ENCODE measurements around the gene SMAD4. TPM values are rescaled to one million over a fixed set of nuclear protein-coding genes. Genes with fewer than 3 reads are reported as not detected.

Gene SMAD4
- total RNA-seq, 1 donor from 2014 or later = 90.8 TPM

DNA sequence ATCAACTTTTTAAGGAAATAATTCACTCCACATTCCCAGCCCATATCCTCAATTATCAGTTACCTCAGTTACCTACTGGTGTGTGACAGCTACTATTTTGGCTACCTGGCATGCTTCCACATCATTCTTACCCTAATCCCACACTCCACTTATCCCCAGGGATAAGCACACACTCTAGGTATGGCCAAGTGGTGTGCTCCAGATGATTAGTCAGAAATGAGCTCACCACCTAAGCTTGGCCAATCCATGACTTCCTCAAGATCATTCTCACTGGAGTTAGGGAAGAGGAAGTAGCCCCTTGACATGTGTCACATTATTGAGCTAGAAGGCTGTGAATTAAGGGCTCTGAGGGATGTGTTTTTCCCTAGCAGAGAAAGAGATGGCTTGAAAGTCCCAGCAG, 20.9 kb upstream of the SMAD4 start:
- Mint-ChIP-seq H3K27ac (no peak overlapping the region), H3K36me3 (ENCODE audit: low read depth) (no peaks in the 10 kb centered on the region), H3K4me3 (no peak overlapping the region), H3K4me1 (no peaks in the 10 kb centered on the region), H3K27me3 (no peaks in the 10 kb centered on the region), H3K9me3 (no peaks in the 10 kb centered on the region)
- intact Hi-C loops (cut with micrococcal nuclease) = no loop called here
- no peak for DNase-seq

GRCh38 chr18:51010218-51010617, 19.8 kb upstream of the SMAD4 start:
- no peaks in the 10 kb centered on the region for H3K27me3 Mint-ChIP-seq
- no peak overlapping the region for H3K4me3 Mint-ChIP-seq
- H3K27ac Mint-ChIP-seq = no peak overlapping the region
- intact Hi-C loops (cut with micrococcal nuclease) = no loop called here
- H3K4me1 Mint-ChIP-seq = no peaks in the 10 kb centered on the region
- H3K36me3 Mint-ChIP-seq (ENCODE audit: low read depth) = no peaks in the 10 kb centered on the region
- no peaks in the 10 kb centered on the region for H3K9me3 Mint-ChIP-seq
- no peak for DNase-seq

DNA sequence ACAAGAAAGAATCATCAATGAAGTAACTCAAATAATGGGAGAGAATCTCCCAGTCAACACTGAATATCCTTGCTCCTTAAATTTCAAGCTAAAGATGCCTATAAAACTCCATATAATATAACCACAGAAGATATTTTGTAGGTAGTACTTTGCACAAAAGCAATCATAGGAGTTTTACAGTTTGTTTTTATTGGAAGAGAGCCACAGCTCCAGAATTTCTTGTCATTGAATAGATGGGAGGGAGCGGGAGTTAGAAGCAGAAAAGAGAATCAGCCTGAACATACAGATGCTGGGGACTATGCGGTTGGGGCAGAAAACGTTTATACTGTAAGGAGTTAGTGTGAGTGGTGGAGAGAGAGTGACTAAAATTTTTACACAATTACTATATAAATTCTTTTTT, 18.3 kb upstream of the SMAD4 start:
- H3K9me3 Mint-ChIP-seq = no peaks in the 10 kb centered on the region
- no peak overlapping the region for H3K27ac Mint-ChIP-seq
- no peaks in the 10 kb centered on the region for H3K27me3 Mint-ChIP-seq
- no peak overlapping the region for H3K4me3 Mint-ChIP-seq
- no peaks in the 10 kb centered on the region for H3K4me1 Mint-ChIP-seq
- intact Hi-C loops (cut with micrococcal nuclease) = no loop called here
- H3K36me3 Mint-ChIP-seq (ENCODE audit: low read depth) = peaks cover 2% of the 10 kb centered on the region
- DNase-seq = no peak

DNA sequence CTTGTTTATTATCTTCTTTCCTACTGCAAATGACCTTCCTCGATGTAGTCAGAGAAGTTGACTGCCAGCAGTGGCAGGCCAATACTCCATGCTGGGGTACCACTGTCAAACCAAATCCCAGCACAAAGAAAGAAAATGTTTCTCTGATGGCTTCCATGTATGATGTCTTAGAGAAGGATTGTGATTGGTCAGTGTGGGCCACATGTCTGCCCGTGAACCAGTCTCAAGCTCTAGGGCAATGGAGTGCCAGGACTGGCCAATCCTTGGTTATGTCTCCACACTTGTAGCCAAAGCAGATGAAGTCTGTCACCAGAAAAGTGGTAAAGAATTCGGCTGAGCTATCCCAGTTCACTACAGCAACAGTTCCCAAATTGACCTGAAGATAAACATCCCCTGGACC, 17.6 kb upstream of the SMAD4 start:
- intact Hi-C loops (cut with micrococcal nuclease) = no loop called here
- no peak for DNase-seq
- no peak overlapping the region for H3K4me3 Mint-ChIP-seq
- no peaks in the 10 kb centered on the region for H3K4me1 Mint-ChIP-seq
- H3K27me3 Mint-ChIP-seq = no peaks in the 10 kb centered on the region
- peaks cover 2% of the 10 kb centered on the region for H3K36me3 Mint-ChIP-seq (ENCODE audit: low read depth)
- H3K27ac Mint-ChIP-seq = no peak overlapping the region
- no peaks in the 10 kb centered on the region for H3K9me3 Mint-ChIP-seq

GRCh38 chr18:51013259-51013658, 16.8 kb upstream of the SMAD4 start:
- Mint-ChIP-seq H3K4me3 (no peak overlapping the region), H3K36me3 (ENCODE audit: low read depth) (peaks cover 2% of the 10 kb centered on the region), H3K27me3 (no peaks in the 10 kb centered on the region), H3K27ac (no peak overlapping the region), H3K9me3 (no peaks in the 10 kb centered on the region), H3K4me1 (no peaks in the 10 kb centered on the region)
- intact Hi-C loops (cut with micrococcal nuclease) = no loop called here
- DNase-seq = no peak

GRCh38 chr18:51017140-51017879, 12.7 kb upstream of the SMAD4 start:
- H3K27me3 Mint-ChIP-seq = no peaks in the 10 kb centered on the region
- H3K4me1 Mint-ChIP-seq = no peaks in the 10 kb centered on the region
- no peak for DNase-seq
- intact Hi-C loops (cut with micrococcal nuclease) = no loop called here
- H3K27ac Mint-ChIP-seq = no peak overlapping the region
- H3K9me3 Mint-ChIP-seq = no peaks in the 10 kb centered on the region
- no peak overlapping the region for H3K4me3 Mint-ChIP-seq
- peaks cover 2% of the 10 kb centered on the region for H3K36me3 Mint-ChIP-seq (ENCODE audit: low read depth)

- H3K27me3 Mint-ChIP-seq = no peaks in the 10 kb centered on the region
- no peak overlapping the region for H3K27ac Mint-ChIP-seq
- DNase-seq = peak; percentile 46
- no peak overlapping the region for H3K4me3 Mint-ChIP-seq
- intact Hi-C loops (cut with micrococcal nuclease) = no loop called here
- peaks cover 6% of the 10 kb centered on the region for H3K36me3 Mint-ChIP-seq (ENCODE audit: low read depth)
- H3K9me3 Mint-ChIP-seq = peaks cover 5% of the 10 kb centered on the region
- no peaks in the 10 kb centered on the region for H3K4me1 Mint-ChIP-seq
Measured at GRCh38 chr18:51020536-51020935, 9.5 kb upstream of the SMAD4 start.

DNA sequence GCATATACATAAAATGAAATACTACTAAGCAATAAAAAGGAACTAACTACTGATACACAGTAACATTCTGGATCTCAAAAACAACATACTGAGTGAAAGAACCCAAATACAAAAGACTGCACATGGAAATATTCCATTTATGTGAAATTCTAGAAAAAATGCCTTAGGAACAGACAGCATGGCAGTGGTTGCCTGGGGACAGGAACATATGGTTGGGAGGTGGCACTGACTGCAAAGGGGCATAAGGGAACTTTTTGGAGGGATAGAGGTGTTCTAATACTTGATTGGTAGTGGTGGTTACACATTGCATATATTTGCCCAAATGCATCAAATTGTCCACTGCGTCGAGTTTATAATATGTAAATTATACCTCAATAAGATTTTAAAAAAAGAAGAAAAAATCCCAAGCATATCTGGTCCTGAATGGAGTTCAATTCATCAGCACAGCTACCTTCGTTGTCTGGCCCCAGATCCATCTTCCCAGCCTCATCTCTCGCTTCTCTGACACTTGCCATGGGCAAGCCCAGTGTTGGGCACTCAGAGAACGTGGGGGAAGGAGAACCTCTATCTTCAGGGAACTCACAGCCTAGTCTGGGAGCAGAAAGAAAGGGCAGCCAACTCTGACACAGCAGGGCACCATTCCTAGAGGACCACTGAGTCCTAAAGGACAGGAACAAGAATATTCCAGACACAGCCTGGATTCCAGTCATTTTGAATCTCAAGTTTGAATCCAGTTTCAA, 8.6 kb upstream of the SMAD4 start:
- DNase-seq = peak; percentile 41
- H3K27me3 Mint-ChIP-seq = no peaks in the 10 kb centered on the region
- no peak overlapping the region for H3K27ac Mint-ChIP-seq
- peaks cover 5% of the 10 kb centered on the region for H3K9me3 Mint-ChIP-seq
- H3K36me3 Mint-ChIP-seq (ENCODE audit: low read depth) = peaks cover 6% of the 10 kb centered on the region
- no peak overlapping the region for H3K4me3 Mint-ChIP-seq
- intact Hi-C loops (cut with micrococcal nuclease) = no loop called here
- H3K4me1 Mint-ChIP-seq = no peaks in the 10 kb centered on the region

DNA sequence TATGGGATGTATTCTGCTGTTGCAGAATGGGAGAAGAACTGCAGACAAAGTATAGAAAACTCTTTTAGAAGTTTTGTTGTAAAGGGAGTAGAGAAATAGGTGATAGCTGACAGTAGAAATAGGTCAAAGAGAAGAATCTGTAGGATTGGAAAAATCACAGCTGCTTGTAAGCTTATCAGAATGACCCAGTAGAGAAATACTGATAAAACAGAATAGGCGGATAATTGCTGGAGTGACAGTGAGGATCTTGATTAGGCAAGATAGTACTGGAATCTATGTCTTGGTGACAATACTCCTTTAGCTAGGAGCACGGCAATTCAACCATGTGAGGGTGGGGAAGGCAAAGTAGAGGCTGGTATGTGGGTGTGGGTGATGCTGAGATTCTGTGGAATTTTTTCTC, 4.5 kb upstream of the SMAD4 start:
- Mint-ChIP-seq H3K27ac (no peak overlapping the region), H3K4me1 (peaks cover 21% of the 10 kb centered on the region), H3K9me3 (peaks cover 5% of the 10 kb centered on the region), H3K27me3 (no peaks in the 10 kb centered on the region), H3K36me3 (ENCODE audit: low read depth) (peaks cover 6% of the 10 kb centered on the region), H3K4me3 (no peak overlapping the region)
- no peak for DNase-seq
- intact Hi-C loops (cut with micrococcal nuclease) = no loop called here

- H3K4me1 Mint-ChIP-seq = peaks cover 36% of the 10 kb centered on the region
- H3K36me3 Mint-ChIP-seq (ENCODE audit: low read depth) = peaks cover 12% of the 10 kb centered on the region
- peak overlapping the region; percentile 30 for H3K27ac Mint-ChIP-seq
- peak overlapping the region; percentile 97 for H3K4me3 Mint-ChIP-seq
- intact Hi-C loops (cut with micrococcal nuclease) = no loop called here
- peak; percentile 71 for DNase-seq
- H3K27me3 Mint-ChIP-seq = no peaks in the 10 kb centered on the region
- peaks cover 4% of the 10 kb centered on the region for H3K9me3 Mint-ChIP-seq
Measured at GRCh38 chr18:51028201-51028805, 1.7 kb upstream of the SMAD4 start.

DNA sequence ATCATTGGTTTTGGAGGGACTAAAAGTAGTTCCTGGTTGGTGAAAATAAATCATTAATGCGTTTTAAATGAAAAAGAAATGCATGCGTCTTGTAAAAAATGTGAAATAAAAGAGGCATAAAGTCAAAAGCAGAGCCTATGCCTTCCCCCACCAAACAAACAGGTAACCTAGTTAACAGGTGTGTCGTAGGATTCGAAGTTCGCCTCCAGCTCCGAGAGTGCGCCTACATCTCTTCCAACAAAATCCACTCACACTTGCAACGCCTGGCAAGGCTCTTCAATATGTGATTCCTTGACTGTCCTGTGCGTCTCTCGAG, 677 bp upstream of the SMAD4 start:
- H3K36me3 Mint-ChIP-seq (ENCODE audit: low read depth) = peaks cover 16% of the 10 kb centered on the region

DNA sequence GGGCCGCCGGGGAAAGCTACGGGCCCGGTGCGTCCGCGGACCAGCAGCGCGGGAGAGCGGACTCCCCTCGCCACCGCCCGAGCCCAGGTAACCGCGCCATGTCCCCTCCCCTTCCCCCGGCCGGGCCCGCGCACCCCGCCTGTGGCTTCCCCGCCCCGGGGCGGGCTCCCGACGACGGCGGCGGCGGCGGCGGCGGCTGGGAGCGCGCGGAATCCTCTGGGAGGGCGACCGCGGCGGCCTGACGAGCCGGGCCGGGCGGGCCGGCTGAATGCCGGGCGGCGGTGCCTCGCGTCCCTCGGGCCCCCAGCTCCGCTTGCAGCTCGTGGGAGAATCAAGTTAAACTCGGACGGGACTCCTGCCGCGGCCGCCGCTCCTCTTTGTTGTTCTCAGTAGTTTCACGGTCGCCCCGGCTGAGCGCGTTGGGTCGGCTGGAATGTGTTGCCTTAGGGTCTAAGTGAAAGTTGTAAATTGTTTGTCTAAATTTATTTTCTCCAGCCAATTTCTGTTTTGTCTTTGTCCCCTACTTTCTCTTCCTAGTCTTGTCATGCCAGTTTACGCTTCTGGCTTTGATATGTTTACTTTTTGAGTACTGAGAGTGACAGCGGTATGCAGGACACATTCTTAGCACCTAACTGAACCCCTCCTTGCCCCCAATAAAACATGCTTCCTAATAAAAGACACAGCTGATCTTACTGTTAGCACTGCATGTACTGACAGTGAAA, 685 bp downstream of the SMAD4 start:
- peak overlapping the region; percentile 96 for H3K4me3 Mint-ChIP-seq
- H3K27me3 Mint-ChIP-seq = no peaks in the 10 kb centered on the region
- H3K4me1 Mint-ChIP-seq = peaks cover 47% of the 10 kb centered on the region
- DNase-seq = peak; percentile 92
- no peaks in the 10 kb centered on the region for H3K9me3 Mint-ChIP-seq
- intact Hi-C loops (cut with micrococcal nuclease) = loop anchor here (1.0 to 10.0 kb wide), 7 partner anchors 24 to 746 kb away; partner anchors contain the start of genes CXXC1, MBD1, MEX3C and MRO
- peaks cover 26% of the 10 kb centered on the region for H3K36me3 Mint-ChIP-seq (ENCODE audit: low read depth)
- peak overlapping the region; percentile 95 for H3K27ac Mint-ChIP-seq

More for the DNA sequence above, 677 bp upstream of the SMAD4 start:
- no peaks in the 10 kb centered on the region for H3K9me3 Mint-ChIP-seq
- intact Hi-C loops (cut with micrococcal nuclease) = no loop called here
- no peak for DNase-seq
- peak overlapping the region; percentile 97 for H3K4me3 Mint-ChIP-seq
- peaks cover 38% of the 10 kb centered on the region for H3K4me1 Mint-ChIP-seq
- no peaks in the 10 kb centered on the region for H3K27me3 Mint-ChIP-seq
- H3K27ac Mint-ChIP-seq = peak overlapping the region; percentile 99

- Mint-ChIP-seq H3K9me3 (no peaks in the 10 kb centered on the region), H3K27ac (no peak overlapping the region), H3K27me3 (no peaks in the 10 kb centered on the region), H3K36me3 (ENCODE audit: low read depth) (peaks cover 29% of the 10 kb centered on the region), H3K4me1 (peaks cover 52% of the 10 kb centered on the region), H3K4me3 (peak overlapping the region; percentile 96)
- DNase-seq = no peak
- intact Hi-C loops (cut with micrococcal nuclease) = loop anchor here (5.0 to 10.0 kb wide), 3 partner anchors 120 to 747 kb away; partner anchors contain the start of genes CXXC1, MBD1 and MRO
Measured at GRCh38 chr18:51032193-51032592, 2.2 kb downstream of the SMAD4 start.
